H1 (cell line): Measurements from ENCODE around the gene RCBTB2. TPM values are rescaled to one million over a fixed set of nuclear protein-coding genes. Genes with fewer than 3 reads are reported as not detected.

ENCODE experiments used
- HDAC6 ChIP-seq: IDR thresholded peaks from one replicate; pipeline ENCODE4 v1.7.1; 2012; ENCODE audit warnings: low read depth, mild to moderate bottlenecking, inconsistent platforms, low read length, moderate library complexity
- polyA plus RNA-seq, 7 experiments: library from polyadenylated mRNA; depleted of rRNA in 3 of 7; stranded (reverse) in 5 of 7; unstranded in 2 of 7; fragments of >200 nt in 5 of 7; fragments of 200-250 nt in 2 of 7; gene quantifications; 1 replicate in 5 of 7; 2 replicates in 1 of 7; 4 replicates in 1 of 7; pipeline versions ENCODE4 v1.2.1 to v1.2.3, GENCODE V29; 2011 to 2013; ENCODE audit warnings: missing spikeins in 2 of 7, mixed read lengths in 2 of 7
- total RNA-seq: library from RNA; stranded (reverse); fragmentation: NEBNext Ultra II Directional; extraction: Animal tissue kit (Norgen Biotek cat#: 25700); gene quantifications from 2 replicates; pipeline ENCODE4 v1.2.1, GENCODE V29; 2021

RCBTB2 gene
- total and polyA plus RNA-seq, 2 of the 8 experiments (the other 6 are each of a cell fraction or from before 2014, with no cell fraction given) = 5.2 to 8.4 TPM

DNA sequence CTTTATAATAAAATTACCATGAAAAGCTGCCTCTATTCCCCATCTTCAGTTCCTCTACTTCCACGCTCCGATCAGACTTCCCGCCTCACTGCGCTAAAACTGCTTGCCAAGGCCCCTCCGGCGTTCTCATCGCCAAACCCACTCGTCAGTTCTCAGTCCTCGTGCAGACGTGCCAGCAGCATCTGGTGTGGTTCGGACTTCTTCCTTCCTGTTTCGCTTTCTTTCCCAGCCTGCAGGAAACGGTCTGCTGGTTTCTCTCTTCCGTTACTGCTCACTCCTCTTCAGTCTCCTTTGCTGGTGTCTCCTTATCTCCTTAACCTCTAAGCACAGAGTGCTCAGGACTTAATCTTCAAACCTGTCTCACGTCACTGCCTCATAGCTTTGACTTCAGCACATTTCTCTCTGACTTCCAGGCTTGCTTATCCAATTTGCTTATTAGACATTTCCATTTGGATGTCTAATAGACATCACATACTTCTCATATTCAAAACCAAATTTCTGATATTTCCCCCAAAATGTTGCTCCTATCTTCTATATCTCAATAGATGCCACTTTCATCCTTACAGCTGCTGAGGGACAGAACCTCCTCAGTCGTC is 40.3 kb downstream of the RCBTB2 start (continued):
- TF ChIP-seq HDAC6 = no peak
